GM13976 (cell line): ENCODE results near the gene PFKFB3.

Source experiments
- DNase-seq: peaks from one replicate; pipeline ENCODE4 v3.0.0; 2012; ENCODE audit warnings: low spot score
- in situ Hi-C: fragments of 300-500 bp; cut with MboI; formaldehyde crosslinking; loops from one replicate; pipeline ENCODE4 v1.12.0; 2022; ENCODE audit warnings: low sequenced_read_pairs, mixed read lengths, inconsistent platforms; ENCODE audit not compliant: unreplicated experiment
- TF ChIP-seq, protein P1 (sequence below): IDR thresholded peaks from 2 replicates; pipeline ENCODE4 v1.5.1; 2012; ENCODE audit warnings: borderline replicate concordance, mild to moderate bottlenecking; ENCODE audit not compliant: insufficient read depth; ENCODE audit errors: extremely low read depth, missing control alignments, control extremely low read depth

PFKFB3 gene

GRCh38 chr10:6177880-6178281 lies 24.9 kb upstream of the PFKFB3 start:
- TF ChIP-seq, protein P1, sequence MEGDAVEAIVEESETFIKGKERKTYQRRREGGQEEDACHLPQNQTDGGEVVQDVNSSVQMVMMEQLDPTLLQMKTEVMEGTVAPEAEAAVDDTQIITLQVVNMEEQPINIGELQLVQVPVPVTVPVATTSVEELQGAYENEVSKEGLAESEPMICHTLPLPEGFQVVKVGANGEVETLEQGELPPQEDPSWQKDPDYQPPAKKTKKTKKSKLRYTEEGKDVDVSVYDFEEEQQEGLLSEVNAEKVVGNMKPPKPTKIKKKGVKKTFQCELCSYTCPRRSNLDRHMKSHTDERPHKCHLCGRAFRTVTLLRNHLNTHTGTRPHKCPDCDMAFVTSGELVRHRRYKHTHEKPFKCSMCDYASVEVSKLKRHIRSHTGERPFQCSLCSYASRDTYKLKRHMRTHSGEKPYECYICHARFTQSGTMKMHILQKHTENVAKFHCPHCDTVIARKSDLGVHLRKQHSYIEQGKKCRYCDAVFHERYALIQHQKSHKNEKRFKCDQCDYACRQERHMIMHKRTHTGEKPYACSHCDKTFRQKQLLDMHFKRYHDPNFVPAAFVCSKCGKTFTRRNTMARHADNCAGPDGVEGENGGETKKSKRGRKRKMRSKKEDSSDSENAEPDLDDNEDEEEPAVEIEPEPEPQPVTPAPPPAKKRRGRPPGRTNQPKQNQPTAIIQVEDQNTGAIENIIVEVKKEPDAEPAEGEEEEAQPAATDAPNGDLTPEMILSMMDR: no peak
- DNase-seq: no peak
- in situ Hi-C loops: no loop called here

- in situ Hi-C loops: no loop called here
- DNase-seq: no peak
- TF ChIP-seq, protein P1: no peak
Observed at GRCh38 chr10:6178581-6178980, 24.2 kb upstream of the PFKFB3 start.

DNA sequence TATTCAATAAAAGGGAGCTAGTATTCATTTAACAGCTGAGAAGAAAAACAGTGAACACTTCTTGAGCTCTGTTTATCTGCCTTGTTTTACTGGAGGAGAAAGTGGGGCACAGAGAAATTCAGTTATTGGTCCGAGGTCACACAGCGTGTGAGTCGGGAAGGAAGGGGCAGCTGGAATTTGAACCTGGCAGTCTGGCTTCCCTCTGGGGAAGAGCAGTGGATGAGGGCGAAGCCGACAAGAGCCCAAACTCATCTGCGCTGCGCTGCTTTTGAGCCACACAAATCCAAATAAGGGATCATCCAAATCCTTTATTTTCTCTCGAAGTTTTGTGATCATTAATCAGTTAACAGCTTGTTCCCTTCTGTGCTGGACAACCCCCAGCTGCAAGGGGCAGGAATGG lies 23.7 kb upstream of the PFKFB3 start:
- DNase-seq: no peak
- in situ Hi-C loops: no loop called here
- TF ChIP-seq, protein P1: no peak

DNA sequence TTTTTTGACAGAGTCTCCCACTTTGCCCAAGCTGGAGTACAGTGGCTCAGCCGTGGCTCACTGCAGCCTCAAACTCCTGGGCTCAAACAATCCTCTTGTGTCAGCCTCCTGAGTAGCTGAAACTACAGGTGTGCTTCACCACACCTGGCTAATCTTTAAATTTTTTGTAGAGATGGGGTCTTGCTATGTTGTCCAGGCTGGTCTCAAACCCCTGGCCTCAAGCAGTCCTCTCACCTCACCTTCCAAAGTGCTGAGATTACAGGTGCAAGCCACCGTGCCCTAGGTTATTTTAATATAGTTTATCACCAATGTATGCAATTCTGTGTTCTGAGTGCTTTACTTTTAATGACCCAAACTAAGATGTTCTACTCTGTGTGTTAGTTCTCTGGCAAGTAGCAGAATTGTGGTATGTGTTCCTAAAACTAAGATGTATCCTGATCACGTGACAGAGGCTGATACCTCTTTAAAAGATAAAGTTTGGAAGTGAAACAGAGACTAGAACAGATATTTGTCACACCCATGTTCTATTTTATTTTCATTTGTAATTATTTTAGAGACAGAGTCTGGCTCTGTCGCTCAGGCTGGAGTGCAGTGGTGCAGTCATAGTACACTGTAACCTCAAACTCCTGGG lies 22.1 kb upstream of the PFKFB3 start:
- TF ChIP-seq, protein P1: no peak
- no peak for DNase-seq
- in situ Hi-C loops: no loop called here

- TF ChIP-seq, protein P1: no peak
- DNase-seq: no peak
- in situ Hi-C loops: no loop called here
Observed at GRCh38 chr10:6181249-6181648, 21.5 kb upstream of the PFKFB3 start.

DNA sequence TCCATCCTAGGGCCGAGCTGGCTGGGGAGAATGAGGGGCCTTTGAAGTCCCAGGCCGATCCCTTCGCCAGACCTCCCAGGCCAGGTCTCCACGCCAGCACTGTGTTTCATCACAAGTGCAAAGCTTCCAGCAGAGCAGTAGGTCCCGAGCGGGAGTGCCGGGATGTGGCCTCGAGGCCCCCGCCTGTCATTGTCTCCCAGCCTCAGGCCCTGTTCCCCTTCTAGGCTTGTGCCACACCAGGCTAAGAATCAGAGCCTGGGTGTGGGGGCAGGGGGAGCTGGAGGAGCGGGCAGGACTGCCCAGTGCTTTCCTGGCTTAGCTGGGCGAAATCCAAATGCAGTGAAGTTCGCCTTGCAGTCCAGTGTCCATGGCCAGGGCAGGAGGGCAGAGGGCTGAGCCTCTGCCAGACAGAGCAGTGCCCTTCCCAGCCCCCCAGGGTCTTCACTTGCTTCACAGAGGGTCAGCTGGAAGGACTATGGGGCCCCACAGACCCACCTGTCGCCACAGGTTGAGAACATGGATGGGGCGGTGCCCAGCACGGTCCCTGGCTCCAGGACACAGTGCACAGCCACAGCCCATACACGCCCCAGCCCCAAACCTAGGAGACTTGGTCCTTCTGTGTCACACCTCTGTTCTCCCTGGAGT lies 20.2 kb upstream of the PFKFB3 start:
- in situ Hi-C loops: no loop called here
- no peak for DNase-seq
- TF ChIP-seq, protein P1: no peak
